Bone marrow (tissue), 2 donors: Measurements from ENCODE around the gene RAMP1.
"Not testable (repeated sequence)": the region's sequence is repeated elsewhere in the genome, so short reads cannot be mapped to it uniquely, and the experiment has no call there.

Experiments
- DNase-seq, 2 donors: peaks; one replicate each; lab custom pipeline; 2025; lab: John Stamatoyannopoulos, UW

The RAMP1 gene

DNA sequence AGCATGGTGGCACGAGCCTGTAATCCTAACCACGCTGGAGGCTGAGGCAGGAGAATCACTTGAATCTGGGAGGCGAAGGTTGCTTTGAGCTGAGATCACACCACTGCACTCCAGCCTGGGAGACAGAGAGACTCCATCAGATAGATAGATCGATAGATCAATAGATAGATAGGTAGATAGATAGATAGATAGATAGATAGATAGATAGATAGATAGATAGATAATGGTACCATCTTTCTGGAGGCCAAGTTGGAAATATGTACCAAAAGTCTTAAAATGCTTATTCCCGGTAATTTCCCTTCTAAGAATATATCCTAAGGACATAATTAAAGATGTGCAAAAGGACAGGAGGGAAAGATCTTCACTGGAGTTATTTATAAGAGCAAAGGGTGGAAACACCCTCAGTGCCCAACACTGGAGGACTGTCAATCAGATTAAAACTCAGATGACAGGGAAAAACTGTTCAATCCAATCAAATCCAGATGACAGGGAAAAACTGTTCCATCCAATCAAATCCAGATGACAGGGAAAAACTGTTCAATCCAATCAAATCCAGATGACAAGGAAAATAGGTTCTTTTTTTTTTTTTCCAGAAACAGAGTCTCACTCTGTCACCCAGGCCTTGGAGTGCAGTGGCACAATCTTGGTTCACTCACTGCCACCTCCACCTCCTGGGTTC lies 58.4 kb downstream of the RAMP1 start:
- no peak for DNase-seq

DNA sequence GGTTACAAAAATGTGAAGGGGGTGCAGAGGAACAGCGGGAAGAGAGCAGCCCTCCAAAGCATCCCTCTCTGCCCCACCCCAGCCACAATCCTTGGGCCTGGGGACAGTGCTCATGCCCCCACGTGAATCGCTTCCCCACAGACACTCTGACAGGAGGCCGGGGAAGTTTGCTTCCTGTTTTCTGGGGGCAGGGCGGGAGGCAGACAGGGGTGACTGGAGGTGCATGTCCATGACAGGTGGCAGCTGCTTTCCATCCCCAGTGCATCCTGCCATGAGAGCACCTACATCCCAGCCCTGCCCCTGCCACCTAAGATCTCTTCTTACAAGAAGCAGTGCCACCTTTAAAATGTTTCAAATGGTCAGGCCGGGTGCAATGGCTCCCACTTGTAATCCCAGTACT lies 60.2 kb downstream of the RAMP1 start:
- DNase-seq, result peak in 1 of 2 donors; percentile 16

GRCh38 chr2:237920673-237921072 lies 61.2 kb downstream of the RAMP1 start:
- no peak for DNase-seq

DNA sequence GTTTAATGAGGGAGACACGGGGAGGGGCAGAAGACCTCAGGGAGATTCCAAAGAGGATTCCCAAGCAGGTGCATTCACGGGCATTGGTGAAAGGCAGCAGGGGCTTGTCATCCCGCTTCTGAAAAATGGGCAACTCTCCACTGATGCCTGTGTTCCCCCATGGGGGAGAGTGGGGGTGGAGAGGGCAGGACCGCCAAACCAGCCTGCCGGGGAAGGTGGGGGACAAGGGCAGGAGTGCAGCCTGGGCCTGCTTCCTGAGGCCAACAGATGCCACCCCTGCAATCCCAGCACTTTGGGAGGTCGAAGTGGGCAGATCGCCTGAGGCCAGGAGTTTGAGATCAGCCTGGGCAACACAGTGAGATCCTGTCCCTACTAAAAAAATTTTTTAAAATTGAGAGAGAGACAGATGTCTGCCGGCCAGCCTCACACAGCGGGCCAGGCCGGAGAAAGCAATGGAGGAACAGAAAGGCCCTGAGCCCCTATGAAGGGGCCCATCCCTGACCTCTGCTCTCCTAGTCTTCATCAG lies 62.6 kb downstream of the RAMP1 start:
- no peak for DNase-seq

DNA sequence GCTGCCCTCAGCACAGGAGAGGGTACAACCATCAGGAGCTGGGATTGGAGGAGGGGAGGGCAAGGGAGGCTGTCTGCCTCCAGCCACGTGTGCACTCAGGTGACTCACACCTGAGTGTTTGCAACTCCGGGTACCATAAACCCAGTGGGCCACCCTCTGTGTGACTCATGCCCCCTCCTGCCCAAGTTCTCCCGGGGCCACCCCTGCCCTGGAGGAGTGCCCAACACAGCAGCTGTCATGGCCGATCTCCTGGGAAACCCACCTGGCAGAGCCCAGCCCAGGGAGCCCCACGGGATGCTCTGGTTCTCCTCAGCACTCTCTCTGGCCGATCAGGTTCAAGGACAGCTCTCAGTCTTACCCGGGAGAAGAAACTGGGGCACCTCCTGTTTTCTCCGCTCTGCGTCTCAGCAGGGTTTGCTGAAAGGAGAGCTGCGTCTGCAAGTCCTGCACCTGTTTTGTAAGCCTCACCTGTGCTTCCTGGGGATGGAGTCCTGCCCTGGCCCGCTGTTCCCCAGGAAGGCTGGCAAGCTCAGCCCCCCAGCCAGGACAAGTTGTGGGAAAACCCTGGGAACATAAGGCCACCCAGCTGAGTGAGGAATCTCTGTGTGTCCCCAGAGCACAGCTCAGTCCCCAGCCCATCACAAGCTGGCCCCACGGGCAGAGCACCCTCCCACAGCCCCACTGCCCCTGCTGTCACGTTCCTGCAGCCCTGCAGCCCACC lies 63.4 kb downstream of the RAMP1 start:
- DNase-seq, result no peak

DNA sequence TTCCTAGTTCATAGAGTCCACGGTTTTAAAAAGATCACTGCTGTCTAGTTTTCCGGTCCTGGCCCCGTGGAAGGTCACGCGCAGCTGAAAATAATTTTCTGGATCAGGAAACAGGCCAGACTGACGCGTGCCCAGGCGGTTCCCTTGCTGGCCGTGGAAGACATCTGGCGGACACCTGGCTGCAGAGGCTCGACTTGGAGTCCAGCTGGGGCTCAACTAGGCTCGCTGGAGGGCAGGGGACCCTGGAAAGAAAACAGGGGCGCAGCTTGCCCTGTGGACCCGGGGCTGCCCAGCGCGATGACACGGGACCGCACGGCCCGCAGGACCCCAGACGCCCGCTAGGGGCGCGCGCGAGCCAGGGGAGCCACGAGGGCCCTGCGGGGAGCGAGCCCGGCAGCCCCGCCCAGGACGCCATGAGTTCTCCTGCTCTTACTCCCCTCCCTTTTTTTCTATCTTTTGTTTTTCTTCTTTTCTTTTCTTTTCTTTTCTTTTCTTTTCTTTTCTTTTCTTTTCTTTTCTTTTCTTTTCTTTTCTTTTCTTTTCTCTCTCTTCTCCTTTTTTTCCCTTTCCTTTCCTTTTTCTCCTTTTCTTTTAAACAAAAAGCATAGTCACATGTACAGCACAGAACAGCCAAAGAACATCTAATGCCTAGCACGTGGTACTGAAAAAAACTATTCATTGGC lies 64.2 kb downstream of the RAMP1 start:
- DNase-seq, result peak in 1 of 2 donors; percentile 47

DNA sequence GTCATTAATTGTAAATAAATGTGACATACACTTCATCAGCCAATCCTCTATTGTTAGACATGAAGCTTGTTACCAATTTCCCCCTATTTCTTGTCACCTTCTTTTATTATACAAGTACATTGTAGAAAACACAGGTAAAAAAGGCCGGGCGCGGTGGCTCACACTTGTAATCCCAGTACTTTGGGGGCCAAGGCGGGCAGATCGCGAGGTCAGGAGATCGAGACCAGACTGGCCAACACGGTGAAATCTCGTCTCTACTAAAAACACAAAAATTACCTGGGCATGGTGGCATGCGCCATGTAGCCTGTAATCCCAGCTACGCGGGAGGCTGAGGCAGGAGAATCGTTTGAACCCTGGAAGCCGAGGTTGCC lies 64.7 kb downstream of the RAMP1 start:
- no peak for DNase-seq

GRCh38 chr2:237927135-237927534 lies 67.7 kb downstream of the RAMP1 start:
- no peak for DNase-seq

DNA sequence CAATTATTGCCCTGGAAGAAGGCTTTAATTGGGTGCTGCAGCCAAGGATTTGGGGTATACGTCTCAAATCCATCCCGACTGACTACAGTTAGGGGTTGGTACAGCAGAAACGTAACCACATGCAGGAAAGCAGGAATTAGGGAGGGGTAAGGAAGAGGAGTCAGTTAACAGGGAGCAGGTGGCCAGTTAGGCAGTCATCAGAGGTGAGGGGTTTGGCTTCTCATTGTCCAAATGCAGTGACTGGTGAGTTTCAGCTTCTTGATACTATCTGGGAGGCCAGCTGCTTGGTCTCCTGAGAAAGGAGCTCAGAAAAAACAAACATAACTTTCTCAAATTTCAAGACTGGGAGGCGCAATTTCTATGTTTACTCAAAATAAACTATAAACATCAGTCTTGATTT lies 68.6 kb downstream of the RAMP1 start:
- DNase-seq, result no peak

DNA sequence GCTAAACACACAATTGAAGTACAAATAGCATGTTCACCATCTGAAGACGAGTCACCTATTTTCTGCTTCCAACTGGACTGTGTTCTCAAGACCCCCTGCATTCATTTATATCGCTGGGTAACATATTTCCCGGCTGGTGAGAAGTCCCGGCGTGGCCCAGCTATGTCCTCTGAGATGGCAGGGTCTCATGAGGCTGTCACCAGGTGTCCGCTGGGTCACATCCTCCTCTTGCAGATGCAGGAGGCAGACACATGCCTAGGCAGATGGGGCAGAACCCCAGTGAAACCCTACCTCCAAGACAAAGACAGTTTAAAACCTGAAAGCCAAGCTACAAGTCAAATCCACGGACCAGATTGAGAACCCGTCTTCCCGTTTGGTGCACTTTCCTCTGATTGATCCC lies 70.6 kb downstream of the RAMP1 start:
- no peak for DNase-seq

DNA sequence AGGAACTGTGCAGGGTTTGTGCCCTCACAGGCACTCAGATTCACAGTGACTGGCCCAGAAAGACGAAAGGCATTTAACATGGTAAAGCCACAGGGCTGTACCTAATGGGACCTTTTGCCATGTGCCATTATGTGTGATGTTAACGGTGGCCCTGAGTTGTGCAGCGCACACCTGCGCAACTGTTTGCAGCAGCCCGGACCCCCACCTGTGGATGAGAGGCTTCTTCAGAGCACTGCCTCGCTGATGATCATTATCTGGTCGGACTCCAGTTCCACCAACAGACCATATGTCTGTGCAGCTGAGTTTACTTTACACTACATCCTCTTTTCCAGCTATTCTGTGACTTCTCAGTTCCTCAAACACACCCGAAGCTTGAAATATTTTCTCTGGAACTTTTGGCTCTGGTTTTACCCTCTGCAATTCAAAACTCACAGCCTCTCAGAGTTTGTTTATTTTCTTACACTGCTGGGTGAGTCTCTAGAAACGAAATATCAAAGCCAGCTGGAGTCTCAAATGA lies 71.8 kb downstream of the RAMP1 start:
- peak in 1 of 2 donors; percentile 36 for DNase-seq

GRCh38 chr2:237932731-237933131 lies 73.3 kb downstream of the RAMP1 start:
- no peak for DNase-seq

GRCh38 chr2:237934186-237934585 lies 74.8 kb downstream of the RAMP1 start:
- no peak for DNase-seq

DNA sequence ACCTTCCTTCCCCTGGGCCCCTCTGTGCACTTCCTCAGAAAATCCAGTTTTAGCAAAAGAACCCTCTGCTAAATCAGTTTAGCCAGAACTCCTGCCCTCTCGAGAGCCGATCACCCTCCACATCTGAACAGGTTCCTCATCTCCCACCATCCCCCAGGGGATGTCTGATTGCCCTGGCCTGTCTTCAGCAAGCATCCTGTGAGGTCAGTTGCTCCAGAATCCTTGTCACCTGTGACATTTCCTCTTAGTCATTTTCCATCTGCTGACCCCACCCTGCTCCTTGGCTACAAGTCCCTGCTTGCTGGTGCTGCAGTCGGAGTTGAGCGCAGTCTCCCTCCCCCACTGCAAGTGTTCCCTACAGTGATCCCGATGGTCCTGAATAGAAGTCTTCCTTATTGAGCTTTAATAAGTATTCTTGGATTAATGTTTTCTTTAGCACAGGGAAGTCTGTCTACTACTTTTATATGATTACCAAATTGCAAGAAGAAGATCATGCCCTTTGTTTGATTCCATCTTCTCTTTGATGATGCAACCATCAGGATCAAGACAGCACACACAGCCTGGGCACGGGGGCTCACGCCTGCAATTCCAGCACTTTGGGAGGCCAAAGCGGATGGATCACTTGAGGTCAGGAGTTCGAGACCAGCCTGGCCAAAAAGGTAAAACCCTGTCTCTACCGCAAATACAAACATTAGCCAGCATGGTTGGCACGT lies 76.5 kb downstream of the RAMP1 start:
- DNase-seq, result no peak

DNA sequence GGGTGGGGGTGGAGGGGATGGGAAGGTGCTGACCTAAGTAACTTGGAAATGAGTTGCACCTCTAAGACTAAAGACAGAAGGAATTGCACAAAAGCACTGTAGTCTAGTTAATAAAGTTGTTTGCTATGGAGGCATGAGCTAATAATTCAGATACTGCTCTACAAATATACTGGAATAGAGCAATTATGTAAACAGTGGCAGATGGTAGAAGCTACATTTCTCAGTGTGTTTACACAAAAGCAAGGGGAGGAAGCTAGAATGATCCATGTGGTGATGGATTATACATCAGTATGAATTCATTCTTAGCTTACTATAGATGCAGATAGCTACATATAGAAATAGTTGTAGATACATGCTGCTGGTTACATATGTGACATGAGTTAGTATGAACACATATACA lies 79.8 kb downstream of the RAMP1 start:
- no peak for DNase-seq

- DNase-seq, result no peak
Measured at GRCh38 chr2:237940828-237941227, 81.4 kb downstream of the RAMP1 start.

- DNase-seq, result no peak
Measured at GRCh38 chr2:237941239-237941638, 81.8 kb downstream of the RAMP1 start.

DNA sequence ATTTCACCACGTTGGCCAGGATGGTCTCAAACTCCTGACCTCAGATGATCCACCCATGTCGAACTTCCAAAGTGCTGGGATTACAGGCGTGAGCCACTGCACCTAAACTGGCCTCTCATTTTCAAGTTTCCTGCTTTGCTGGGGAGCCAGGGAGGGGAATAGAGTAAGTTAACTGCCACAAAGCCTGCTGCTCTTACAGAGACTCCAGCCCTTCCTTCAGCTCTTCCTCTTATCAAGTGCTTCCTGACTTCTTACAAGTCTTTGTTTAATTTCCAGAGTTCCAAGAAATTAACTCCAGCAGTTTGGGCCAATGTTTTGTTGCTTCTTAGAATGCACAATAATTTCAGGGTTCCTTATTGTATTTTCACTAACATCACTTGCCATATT lies 83.1 kb downstream of the RAMP1 start:
- no peak for DNase-seq

GRCh38 chr2:237943395-237944094 lies 84.1 kb downstream of the RAMP1 start:
- no peak for DNase-seq

- DNase-seq, result no peak
Measured at GRCh38 chr2:237944302-237944701, 84.9 kb downstream of the RAMP1 start.

DNA sequence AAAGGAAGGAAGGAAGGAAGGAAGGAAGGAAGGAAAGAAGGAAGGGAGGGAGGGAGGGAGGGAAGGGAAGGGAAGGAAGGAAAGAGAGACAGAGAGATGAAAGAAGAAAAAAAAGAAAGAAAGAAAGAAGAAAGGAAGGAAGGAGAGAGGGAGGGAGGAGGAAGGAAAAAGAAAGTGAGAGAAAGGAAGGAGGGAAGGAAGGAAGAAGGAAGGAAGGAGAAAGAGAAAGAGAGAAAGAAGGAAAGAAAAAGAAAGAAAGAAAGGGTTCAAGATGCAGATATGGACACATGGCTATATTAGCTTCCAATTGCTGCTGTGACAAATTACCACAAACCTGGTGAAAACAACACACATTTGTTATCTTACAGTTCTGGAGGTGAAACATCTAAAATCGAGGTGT lies 87.0 kb downstream of the RAMP1 start:
- DNase-seq, result no peak

DNA sequence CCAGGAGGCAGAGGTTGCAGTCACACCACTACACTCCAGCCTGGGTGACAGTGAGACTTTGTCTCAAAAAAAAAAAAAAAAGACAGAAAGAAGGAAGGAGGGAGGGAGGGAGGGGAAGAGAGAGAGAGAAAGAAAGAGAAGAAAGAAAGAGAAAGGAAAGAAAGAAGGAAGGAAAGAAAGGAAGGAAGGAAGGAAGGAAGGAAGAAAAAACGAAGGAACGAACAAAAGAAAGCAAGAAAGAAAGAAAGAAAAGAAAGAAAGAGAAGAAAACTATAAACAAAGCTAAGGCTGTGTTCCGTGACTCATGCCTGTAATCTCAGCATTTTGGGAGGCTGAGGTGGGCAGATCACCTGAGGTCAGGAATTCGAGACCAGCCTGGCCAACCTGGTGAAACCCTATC lies 91.9 kb downstream of the RAMP1 start:
- DNase-seq, result not testable (repeated sequence)
